GM11168 (cell line): ENCODE data around the gene UBE2D1.

ENCODE experiments used
- in situ Hi-C: fragments of 300-500 bp; cut with MboI; formaldehyde crosslinking; loops from one replicate; pipeline ENCODE4 v1.12.0; 2022; ENCODE audit warnings: low sequenced_read_pairs; ENCODE audit not compliant: unreplicated experiment

The UBE2D1 gene

GRCh38 chr10:58334817-58335305, at the start of gene UBE2D1:
UBE2D1 (plus strand) TSS chr10:58335006; CDS start chr10:58335202, 196 bp downstream.
- in situ Hi-C loops = no loop called here

DNA sequence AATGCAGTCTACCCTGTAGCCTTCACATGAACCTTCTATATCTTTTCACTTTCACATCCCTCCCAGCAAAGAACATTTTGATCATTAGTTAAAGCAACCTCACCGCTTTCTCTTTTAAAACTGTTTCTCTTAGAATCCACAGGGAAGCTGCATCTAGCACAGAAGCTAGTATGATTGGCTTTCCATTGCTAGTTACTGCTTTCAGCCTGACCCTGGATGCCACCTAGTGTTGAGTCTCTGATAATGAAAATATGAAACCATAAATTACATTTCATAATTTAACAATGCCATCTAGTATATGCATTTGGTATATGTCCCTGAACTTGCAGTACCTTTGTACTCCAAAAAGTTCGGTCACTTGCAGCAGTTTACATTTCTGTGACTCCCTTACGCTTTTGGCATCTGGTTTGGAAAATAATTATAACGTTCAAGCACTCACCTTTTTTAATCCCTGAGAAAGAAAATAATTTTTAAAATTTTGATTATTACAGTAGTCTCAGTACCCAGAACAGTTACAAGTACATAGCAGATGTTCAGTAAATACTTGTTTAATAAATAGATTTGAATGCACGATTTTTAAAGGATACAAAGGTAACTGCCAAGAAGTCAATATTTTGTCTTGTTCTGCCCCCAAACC, 43.1 kb upstream of the UBE2D1 start:
- in situ Hi-C loops = no loop called here

DNA sequence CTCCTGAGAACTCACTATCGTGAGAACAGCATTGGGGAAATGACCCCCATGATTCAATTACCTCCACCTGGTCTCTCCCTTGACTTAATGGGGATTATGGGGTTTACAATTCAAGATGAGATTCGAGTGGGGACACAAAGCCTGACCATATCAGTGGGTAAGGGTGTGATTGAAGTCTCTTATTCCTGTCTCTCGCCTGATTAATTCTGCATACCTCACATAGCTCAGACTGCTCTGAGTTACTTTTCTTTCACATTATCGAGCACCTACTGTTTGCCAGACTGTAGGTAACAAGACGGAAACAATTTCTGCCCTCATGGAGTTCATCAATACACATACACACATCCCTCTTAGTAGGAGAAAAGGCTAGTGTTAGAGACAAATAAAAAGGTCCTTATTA, 40.8 kb upstream of the UBE2D1 start:
- in situ Hi-C loops = no loop called here

DNA sequence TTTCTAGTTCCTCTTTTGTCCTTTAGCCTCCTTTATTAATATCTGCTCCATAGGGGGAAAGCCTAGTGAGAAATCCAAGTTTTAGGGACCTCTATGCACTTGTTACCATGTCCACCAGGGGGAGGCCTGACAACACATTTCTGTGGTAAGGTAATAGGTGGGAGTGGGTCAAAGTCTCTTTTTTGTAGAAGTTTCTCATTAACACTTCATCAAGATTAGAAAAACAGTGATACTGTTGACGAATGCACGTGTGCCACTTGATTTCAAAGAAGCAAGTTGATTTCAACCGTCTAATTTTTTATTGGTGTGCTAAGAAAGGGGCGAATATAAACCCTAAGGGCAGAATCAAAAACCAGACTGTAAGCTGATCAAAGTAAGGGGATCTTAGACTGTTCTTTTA, 35.2 kb upstream of the UBE2D1 start:
- in situ Hi-C loops = no loop called here

- in situ Hi-C loops = loop anchor here (10.0 kb wide), 1 partner anchor 84 kb away; the partner anchor contains the start of gene TFAM
Measured at GRCh38 chr10:58300676-58301075, 34.1 kb upstream of the UBE2D1 start.

DNA sequence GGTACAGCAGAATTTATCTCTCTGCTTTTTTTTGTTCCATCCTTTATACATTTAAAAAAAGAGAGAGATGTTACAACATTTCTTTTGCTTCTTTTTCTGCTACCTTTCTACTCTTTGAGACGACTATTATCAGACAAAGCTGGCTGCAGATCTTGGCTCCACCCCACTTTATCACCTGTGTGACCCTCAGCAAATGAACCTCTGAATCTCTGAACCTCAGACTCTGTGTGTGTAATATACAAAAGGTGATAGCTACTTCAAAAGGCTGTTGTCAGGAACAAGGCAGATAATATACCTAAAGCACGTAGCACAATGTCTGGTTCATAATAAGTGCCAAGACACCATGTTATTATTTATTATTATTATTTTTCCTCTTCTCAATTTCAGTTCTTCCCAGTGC, 32.6 kb upstream of the UBE2D1 start:
- in situ Hi-C loops = loop anchor here (10.0 kb wide), 1 partner anchor 83 kb away; the partner anchor contains the start of gene TFAM

DNA sequence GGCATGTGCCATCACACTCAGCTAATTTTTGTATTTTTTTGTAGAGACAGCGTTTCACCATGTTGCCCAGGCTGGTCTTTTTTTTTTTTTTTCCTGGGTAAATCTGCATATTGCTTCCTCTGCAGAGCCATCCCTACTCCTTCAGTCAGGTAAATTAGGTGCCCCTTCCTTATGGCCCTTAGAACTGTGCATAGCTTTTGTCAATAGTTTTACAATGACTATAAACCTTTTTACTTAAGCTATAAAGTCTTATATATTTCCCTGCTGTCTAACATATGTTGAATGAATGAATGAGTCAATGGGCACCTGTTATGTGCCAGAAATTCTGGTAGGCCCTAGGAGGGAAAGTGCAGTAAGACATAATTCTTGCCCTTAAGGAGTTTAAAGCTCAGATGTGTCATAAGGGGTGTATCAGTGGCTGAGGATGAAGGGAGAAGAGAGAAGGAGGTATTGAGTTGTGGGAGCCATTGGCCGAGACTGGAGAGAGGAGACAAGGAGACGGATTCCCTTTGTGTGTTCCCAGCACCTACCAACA, 30.6 kb upstream of the UBE2D1 start:
- in situ Hi-C loops = loop anchor here (10.0 kb wide), 1 partner anchor 81 kb away; the partner anchor contains the start of gene TFAM

DNA sequence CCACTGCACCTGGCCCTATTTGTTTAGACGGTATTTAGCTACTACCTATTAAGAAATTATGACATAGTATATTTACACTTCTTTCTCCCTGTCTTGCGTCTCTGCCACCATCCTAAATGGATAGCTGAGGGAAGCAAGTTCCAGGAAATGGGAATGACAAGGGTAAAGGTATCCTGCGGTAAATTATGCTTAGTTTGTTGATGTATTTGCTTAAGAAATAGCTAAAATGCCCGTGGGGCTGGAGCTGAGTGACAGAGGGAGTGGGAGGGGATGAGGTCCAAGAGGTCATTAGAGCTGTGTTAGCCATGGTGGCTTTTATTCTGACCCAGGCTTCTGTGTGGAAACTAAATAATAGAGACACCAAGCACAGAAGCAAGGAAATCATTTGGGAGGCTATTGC, 29.0 kb upstream of the UBE2D1 start:
- in situ Hi-C loops = loop anchor here (10.0 kb wide), 1 partner anchor 79 kb away; the partner anchor contains the start of gene TFAM

DNA sequence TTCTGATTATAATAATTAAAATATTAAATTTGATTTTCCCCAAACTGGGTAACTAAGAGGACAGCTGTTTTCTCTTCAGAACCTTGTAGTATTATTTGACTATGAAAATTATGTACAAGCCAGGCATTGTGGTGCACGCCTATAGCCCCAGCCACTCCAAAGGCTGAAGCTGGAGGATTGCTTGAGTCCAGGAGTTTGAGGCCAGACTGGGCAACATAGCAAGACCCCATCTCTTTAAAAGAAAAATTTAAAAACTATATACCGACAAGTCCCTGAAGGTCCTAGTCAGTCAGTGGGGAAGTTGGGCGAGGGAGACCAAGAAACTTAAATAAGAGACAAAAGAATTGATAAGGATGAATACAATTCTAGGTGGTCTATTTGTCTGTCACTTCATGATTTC, 27.1 kb upstream of the UBE2D1 start:
- in situ Hi-C loops = loop anchor here (10.0 kb wide), 1 partner anchor 77 kb away; the partner anchor contains the start of gene TFAM

GRCh38 chr10:58311026-58311425, 23.8 kb upstream of the UBE2D1 start:
- in situ Hi-C loops = no loop called here

GRCh38 chr10:58316874-58317273, 17.9 kb upstream of the UBE2D1 start:
- in situ Hi-C loops = no loop called here

GRCh38 chr10:58318346-58318745, 16.5 kb upstream of the UBE2D1 start:
- in situ Hi-C loops = no loop called here

DNA sequence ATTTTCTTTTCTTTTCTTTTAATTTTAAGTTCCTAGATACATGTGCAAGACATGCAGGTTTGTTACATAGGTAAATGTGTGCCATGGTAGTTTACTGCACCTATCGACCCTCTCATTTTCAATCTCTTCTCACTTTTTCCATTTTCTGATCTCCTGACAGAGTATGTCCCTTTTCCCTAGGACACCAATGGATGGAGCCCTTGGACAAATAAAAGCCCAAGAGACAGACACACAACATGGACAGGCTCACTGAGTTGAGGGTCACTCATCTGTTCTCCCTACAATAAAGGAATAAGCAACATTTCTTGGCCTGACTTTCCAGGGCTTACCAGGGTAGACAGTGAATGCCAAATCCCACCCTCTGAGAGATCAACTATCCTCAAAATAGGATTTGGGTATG, 15.2 kb upstream of the UBE2D1 start:
- in situ Hi-C loops = no loop called here

GRCh38 chr10:58320351-58321049, 14.3 kb upstream of the UBE2D1 start:
- in situ Hi-C loops = no loop called here

DNA sequence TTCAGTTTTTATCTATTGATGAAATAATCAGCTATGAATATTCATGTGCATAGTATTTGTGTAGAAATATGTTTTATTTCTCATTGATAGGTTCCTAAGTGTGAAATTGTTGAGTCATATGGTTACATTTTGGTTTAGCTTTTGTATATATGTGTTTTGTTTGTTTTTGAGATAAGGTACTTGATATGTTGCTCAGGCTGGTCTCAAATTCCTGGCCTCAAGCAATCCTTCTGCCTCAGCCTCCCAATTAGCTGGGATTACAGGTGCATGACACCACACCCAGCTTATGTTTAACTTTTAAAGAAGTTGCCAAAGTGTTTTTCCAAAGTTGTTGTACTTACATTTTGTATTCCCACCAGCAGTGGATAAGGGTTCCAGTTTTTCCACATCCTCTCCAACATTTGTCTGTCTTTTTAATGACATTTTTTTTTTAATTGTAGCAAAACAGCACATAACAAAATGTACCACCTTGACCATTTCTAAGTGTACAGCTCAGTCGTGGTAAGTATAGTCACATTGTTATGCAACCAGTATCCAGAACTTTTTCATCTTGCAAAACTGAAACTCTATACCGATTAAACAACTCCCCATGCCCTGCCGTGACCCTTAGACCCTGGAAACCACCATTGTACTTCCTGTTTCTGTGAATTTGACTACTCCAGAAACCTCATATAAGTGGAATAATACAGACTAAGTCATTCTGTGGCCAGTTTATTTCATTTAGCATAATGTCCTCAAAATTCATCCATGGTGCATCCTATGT, 12.6 kb upstream of the UBE2D1 start:
- in situ Hi-C loops = no loop called here

DNA sequence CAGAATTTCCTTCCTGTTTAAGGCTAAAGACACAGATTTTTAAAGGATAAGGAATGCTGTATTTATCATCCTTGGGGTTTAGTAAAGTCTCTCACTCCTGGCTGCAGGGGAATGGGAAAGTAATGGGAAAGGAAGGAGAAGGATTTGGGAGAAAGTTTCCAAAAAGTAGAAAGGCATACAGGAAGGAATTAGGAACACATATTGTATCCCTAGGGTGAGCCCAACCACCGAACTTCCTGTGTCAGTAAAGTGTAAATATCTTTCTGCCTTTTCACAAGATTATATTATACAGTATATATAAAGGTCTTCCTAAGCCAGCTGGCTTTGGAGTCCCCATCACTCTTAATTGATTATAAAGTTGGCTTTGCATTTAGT, 12.0 kb upstream of the UBE2D1 start:
- in situ Hi-C loops = no loop called here

- in situ Hi-C loops = no loop called here
Measured at GRCh38 chr10:58326967-58327381, 7.8 kb upstream of the UBE2D1 start.

DNA sequence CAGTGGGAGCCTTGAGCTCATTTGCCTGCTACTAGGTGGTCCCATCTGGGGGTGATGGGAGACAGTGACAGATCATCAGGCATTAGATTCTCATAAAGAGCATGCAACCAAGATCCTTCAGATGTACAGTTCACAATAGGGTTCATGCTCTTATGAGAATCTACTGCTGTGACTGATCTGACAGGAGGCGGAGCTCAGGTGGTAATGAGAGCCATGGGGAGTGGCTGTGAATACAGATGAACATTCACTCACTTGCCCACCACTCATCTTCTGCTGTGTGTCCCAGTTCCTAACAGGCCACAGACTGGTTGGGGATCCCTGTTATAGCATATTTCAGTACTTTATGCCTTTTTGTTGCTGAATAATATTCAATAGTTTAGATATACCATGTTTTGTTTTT, 6.6 kb upstream of the UBE2D1 start:
- in situ Hi-C loops = no loop called here

DNA sequence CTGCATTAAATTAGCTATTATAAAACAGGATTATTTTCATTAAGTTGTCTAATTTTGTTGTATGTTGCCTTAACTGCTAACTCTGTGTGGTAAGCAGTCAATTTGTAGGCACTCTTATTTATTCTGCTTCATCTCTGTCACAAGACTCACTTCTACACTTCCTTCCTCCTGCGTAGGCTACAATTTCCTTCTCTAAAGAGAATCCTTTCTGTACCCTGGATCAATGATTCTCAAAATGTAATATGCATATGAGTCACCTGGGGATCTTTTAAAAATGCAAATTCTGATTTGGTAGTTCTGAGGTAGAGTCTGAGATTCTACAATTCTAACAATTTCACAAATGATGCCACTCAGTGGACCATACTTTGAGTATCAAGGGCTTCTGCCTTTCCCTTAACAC, 4.4 kb upstream of the UBE2D1 start:
- in situ Hi-C loops = no loop called here

DNA sequence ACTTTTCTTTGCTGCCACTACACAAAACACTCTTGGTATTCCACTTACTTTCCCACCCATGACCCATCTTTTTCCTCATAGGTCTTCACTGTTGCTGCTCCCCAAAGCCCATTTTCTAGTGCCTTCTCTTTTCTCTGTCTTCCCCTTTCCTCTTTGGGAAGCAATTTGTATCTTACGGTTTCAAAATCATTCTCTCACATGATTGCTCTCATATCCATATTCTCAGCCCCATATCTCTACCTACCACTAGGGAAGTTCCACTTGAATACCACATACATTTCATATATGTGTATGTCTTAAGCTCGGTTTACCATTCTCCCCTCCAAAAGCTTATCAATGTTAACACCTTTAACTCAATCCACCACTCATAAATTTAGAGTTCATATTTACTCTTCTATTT, 3.2 kb upstream of the UBE2D1 start:
- in situ Hi-C loops = no loop called here
